ENCODE results near the gene H2AZ2. TPM values are rescaled to one million over a fixed set of nuclear protein-coding genes. Genes with fewer than 3 reads are reported as not detected.

Gene H2AZ2
- total and polyA plus RNA-seq, 2 of the 4 experiments (the other 2 are of a cell fraction) = 156 to 162 TPM

DNA sequence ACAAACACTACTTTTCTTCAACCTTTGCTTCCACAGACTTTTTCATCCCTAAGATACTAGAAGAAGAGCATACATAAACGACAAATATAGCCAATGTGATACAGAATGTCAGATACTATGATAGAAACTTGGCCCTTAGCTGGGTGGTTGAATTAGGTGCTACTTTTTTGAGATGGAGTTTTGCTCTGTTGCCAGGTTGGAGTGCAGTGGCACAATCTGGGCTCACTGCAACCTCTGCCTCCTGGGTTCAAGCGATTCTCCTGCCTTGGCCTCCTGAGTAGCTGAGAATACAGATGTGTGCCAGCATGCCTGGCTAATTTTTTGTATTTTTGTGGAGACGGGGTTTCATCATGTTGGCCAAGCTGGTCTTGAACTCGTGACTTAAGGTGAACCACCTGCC lies 47.9 kb downstream of the H2AZ2 start:
- H3K79me1 ChIP-seq (ENCODE audit: low read depth in 1 of 2, low read length in 2 of 2) = peaks cover 10 to 58% of the 10 kb centered on the region in 2 experiments; a peak in 3 of 4 replicates
- TF ChIP-seq, protein P1, sequence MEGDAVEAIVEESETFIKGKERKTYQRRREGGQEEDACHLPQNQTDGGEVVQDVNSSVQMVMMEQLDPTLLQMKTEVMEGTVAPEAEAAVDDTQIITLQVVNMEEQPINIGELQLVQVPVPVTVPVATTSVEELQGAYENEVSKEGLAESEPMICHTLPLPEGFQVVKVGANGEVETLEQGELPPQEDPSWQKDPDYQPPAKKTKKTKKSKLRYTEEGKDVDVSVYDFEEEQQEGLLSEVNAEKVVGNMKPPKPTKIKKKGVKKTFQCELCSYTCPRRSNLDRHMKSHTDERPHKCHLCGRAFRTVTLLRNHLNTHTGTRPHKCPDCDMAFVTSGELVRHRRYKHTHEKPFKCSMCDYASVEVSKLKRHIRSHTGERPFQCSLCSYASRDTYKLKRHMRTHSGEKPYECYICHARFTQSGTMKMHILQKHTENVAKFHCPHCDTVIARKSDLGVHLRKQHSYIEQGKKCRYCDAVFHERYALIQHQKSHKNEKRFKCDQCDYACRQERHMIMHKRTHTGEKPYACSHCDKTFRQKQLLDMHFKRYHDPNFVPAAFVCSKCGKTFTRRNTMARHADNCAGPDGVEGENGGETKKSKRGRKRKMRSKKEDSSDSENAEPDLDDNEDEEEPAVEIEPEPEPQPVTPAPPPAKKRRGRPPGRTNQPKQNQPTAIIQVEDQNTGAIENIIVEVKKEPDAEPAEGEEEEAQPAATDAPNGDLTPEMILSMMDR (conservative IDR thresholded peaks at IDR 0.05; ENCODE audit: low read depth, low read length) = no peak
- no peak for TF ChIP-seq MAFK (IDR thresholded peaks at IDR 0.05; ENCODE audit: low read depth, low read length)
- H3K9ac ChIP-seq (ENCODE audit: low read depth, low read length) = no peak overlapping the region
- no peak overlapping the region for H2BK20ac ChIP-seq (ENCODE audit: low read depth, low read length)
- no peak overlapping the region for H3K56ac ChIP-seq (ENCODE audit: extremely low read depth, insufficient read depth, low read length)
- intact Hi-C loops (cut with micrococcal nuclease) = loop anchor here (5.0 kb wide), 2 partner anchors 122 to 337 kb away; no protein-coding TSS in a partner anchor
- H2AK9ac ChIP-seq (replicated peaks; ENCODE audit: low read depth, low read length, poor library complexity) = no peak overlapping the region
- no peak overlapping the region for H2BK15ac ChIP-seq (ENCODE audit: low read depth, low read length)
- WGBS, 2 experiments (ENCODE audit: extremely low coverage in 2 of 2, insufficient read length in 1 of 2) = 100% methylated on average over 2 of the region's 4 CpGs; no CpG with 5 or more reads in 1 of the 2 experiments
- H4K5ac ChIP-seq (ENCODE audit: low read depth, low read length) = no peak overlapping the region
- H3K27ac ChIP-seq (ENCODE audit: insufficient read depth, low read length) = no peak overlapping the region
- no peak overlapping the region for H3K4ac ChIP-seq (ENCODE audit: low read depth, low read length)
- dilution Hi-C loops (cut with HindIII; ENCODE audit: low sequenced_read_pairs, unreplicated experiment) = no loop called here
- in situ Hi-C loops (cut with MboI; ENCODE audit: low sequenced_read_pairs) = no loop called here
- H4K20me1 ChIP-seq (ENCODE audit: insufficient read depth, low read length) = peaks cover 75% of the 10 kb centered on the region
- DNase-seq (no peak), ATAC-seq (ENCODE audit: low read depth) (no peak)
- H2BK120ac ChIP-seq (ENCODE audit: low read depth, low read length) = no peak overlapping the region
- no peak overlapping the region for H4K8ac ChIP-seq (ENCODE audit: low read depth in 2 of 2, low read length in 2 of 2)
- no peak overlapping the region for H3K4me3 ChIP-seq (ENCODE audit: insufficient read depth, low read depth, low read length)
- no peaks in the 10 kb centered on the region for H3K27me3 ChIP-seq (ENCODE audit: control insufficient read depth, insufficient read depth, low read length)
- no TSS peak for BruUV-seq (replicated peaks)
- H2AK5ac ChIP-seq (ENCODE audit: low read depth, low read length) = no peak overlapping the region
- no peak overlapping the region for H2AFZ ChIP-seq (replicated peaks; ENCODE audit: low read length, poor library complexity)
- H3K18ac ChIP-seq (ENCODE audit: low read depth, low read length) = no peak overlapping the region
- peaks cover 42% of the 10 kb centered on the region for H3K36me3 ChIP-seq (ENCODE audit: control insufficient read depth, insufficient read depth, low read length)
- no peak overlapping the region for H4K91ac ChIP-seq (ENCODE audit: insufficient read depth, low read depth, low read length)
- ChIA-PET CTCF (no interaction called here), POLR2A (ENCODE audit: unreplicated experiment) (interaction anchor here (0.5 kb wide), 1 partner anchor 221 kb away, joined by 4 read pairs; no protein-coding TSS in a partner anchor)
- no peak overlapping the region for H3K23ac ChIP-seq (ENCODE audit: low read depth, low read length)
- no peak overlapping the region for H3K4me2 ChIP-seq (ENCODE audit: low read depth, low read length)
- peaks cover 2% of the 10 kb centered on the region; the same call in 1 of the 2 replicates for H3K4me1 ChIP-seq (ENCODE audit: control insufficient read depth, insufficient read depth, low read length)
- H3K9me1 ChIP-seq (ENCODE audit: insufficient read depth, low read length) = peaks cover 12% of the 10 kb centered on the region
- H2BK5ac ChIP-seq (ENCODE audit: low read depth, low read length, poor library complexity, severe bottlenecking) = no peak overlapping the region
- no peak overlapping the region for H3K14ac ChIP-seq (replicated peaks; ENCODE audit: low read depth, low read length)
- H3K9me3 ChIP-seq (ENCODE audit: control insufficient read depth, insufficient read depth, low read length) = no peaks in the 10 kb centered on the region
